Memory B cell (primary cell): ENCODE results near the gene CIZ1.
"Not testable (repeated sequence)": the region's sequence is repeated elsewhere in the genome, so short reads cannot be mapped to it uniquely, and the experiment has no call there.

Experiments used
- ATAC-seq: fragments of 150-1000 bp; cut with Tn5 transposase; 2 replicates; pipeline ENCODE4 v1.10.0; 2021; ENCODE audit warnings: low read depth, mild to moderate bottlenecking, moderate library complexity
- DNase-seq, 2 donors: peaks; one replicate each; pipeline ENCODE4 v3.0.0; 2022; ENCODE audit warnings: low spot score in 2 of 2
- H3K27ac Mint-ChIP-seq: one replicate; pipeline ENCODE4 v1.8.0; 2022; ENCODE audit warnings: mild to moderate bottlenecking, moderate library complexity, mixed read lengths
- H3K27me3 Mint-ChIP-seq: one replicate; pipeline ENCODE4 v1.8.0; 2022; ENCODE audit warnings: mixed read lengths
- H3K36me3 Mint-ChIP-seq: one replicate; pipeline ENCODE4 v1.8.0; 2022; ENCODE audit warnings: mild to moderate bottlenecking, mixed read lengths
- H3K4me1 Mint-ChIP-seq: one replicate; pipeline ENCODE4 v1.8.0; 2022; ENCODE audit warnings: mixed read lengths
- H3K4me3 Mint-ChIP-seq: one replicate; pipeline ENCODE4 v1.8.0; 2022; ENCODE audit warnings: mild to moderate bottlenecking, moderate library complexity, mixed read lengths
- H3K9me3 Mint-ChIP-seq: one replicate; pipeline ENCODE4 v1.8.0; 2022; ENCODE audit warnings: mixed read lengths

Gene CIZ1

GRCh38 chr9:128185979-128186965 is 5.1 kb downstream of the CIZ1 start:
- H3K27me3 Mint-ChIP-seq: no peaks in the 10 kb centered on the region
- ATAC-seq: no peak
- no peak overlapping the region for H3K4me3 Mint-ChIP-seq
- H3K9me3 Mint-ChIP-seq: no peaks in the 10 kb centered on the region
- peaks cover 21% of the 10 kb centered on the region for H3K36me3 Mint-ChIP-seq
- DNase-seq: no peak
- H3K4me1 Mint-ChIP-seq: peaks cover 17% of the 10 kb centered on the region
- H3K27ac Mint-ChIP-seq: no peak overlapping the region

- ATAC-seq: no peak
- H3K27me3 Mint-ChIP-seq: no peaks in the 10 kb centered on the region
- H3K27ac Mint-ChIP-seq: no peak overlapping the region
- no peak overlapping the region for H3K4me3 Mint-ChIP-seq
- no peaks in the 10 kb centered on the region for H3K9me3 Mint-ChIP-seq
- H3K4me1 Mint-ChIP-seq: peaks cover 7% of the 10 kb centered on the region
- no peak for DNase-seq
- peaks cover 29% of the 10 kb centered on the region for H3K36me3 Mint-ChIP-seq
These were observed 8.3 kb downstream of the CIZ1 start for GRCh38 chr9:128182893-128183588.

GRCh38 chr9:128181480-128181879 is 9.9 kb downstream of the CIZ1 start:
- H3K27ac Mint-ChIP-seq, ATAC-seq: not testable (repeated sequence)
- H3K36me3 Mint-ChIP-seq: peaks cover 27% of the 10 kb centered on the region

GRCh38 chr9:128180447-128180846 is 10.9 kb downstream of the CIZ1 start:
- H3K9me3 Mint-ChIP-seq: no peaks in the 10 kb centered on the region
- H3K27me3 Mint-ChIP-seq: no peaks in the 10 kb centered on the region
- no peak overlapping the region for H3K4me3 Mint-ChIP-seq
- ATAC-seq: no peak
- DNase-seq: no peak
- peaks cover 23% of the 10 kb centered on the region for H3K36me3 Mint-ChIP-seq
- H3K27ac Mint-ChIP-seq: no peak overlapping the region
- H3K4me1 Mint-ChIP-seq: no peaks in the 10 kb centered on the region

More at GRCh38 chr9:128181480-128181879, 9.9 kb downstream of the CIZ1 start:
- H3K9me3 Mint-ChIP-seq, H3K4me1 Mint-ChIP-seq, H3K4me3 Mint-ChIP-seq, H3K27me3 Mint-ChIP-seq, DNase-seq: not testable (repeated sequence)

GRCh38 chr9:128180001-128180400 is 11.4 kb downstream of the CIZ1 start:
- Mint-ChIP-seq H3K27ac (no peak overlapping the region), H3K4me1 (no peaks in the 10 kb centered on the region), H3K27me3 (no peaks in the 10 kb centered on the region), H3K4me3 (no peak overlapping the region), H3K9me3 (no peaks in the 10 kb centered on the region), H3K36me3 (peaks cover 23% of the 10 kb centered on the region)
- ATAC-seq (no peak), DNase-seq (no peak)

- Mint-ChIP-seq H3K9me3 (no peaks in the 10 kb centered on the region), H3K4me1 (no peaks in the 10 kb centered on the region), H3K27me3 (no peaks in the 10 kb centered on the region), H3K27ac (no peak overlapping the region), H3K36me3 (peaks cover 23% of the 10 kb centered on the region), H3K4me3 (no peak overlapping the region)
- no peak for DNase-seq
- no peak for ATAC-seq
These were observed 12.5 kb downstream of the CIZ1 start for GRCh38 chr9:128178806-128179431.

GRCh38 chr9:128175726-128176125 is 15.6 kb downstream of the CIZ1 start:
- no peaks in the 10 kb centered on the region for H3K4me1 Mint-ChIP-seq
- H3K4me3 Mint-ChIP-seq: no peak overlapping the region
- H3K9me3 Mint-ChIP-seq: no peaks in the 10 kb centered on the region
- peaks cover 14% of the 10 kb centered on the region for H3K36me3 Mint-ChIP-seq
- H3K27me3 Mint-ChIP-seq: no peaks in the 10 kb centered on the region
- no peak for DNase-seq
- H3K27ac Mint-ChIP-seq: no peak overlapping the region
- ATAC-seq: no peak

- H3K36me3 Mint-ChIP-seq: peaks cover 9% of the 10 kb centered on the region
- no peak overlapping the region for H3K27ac Mint-ChIP-seq
- no peaks in the 10 kb centered on the region for H3K27me3 Mint-ChIP-seq
- DNase-seq (no peak), ATAC-seq (no peak)
- H3K4me3 Mint-ChIP-seq: no peak overlapping the region
- no peaks in the 10 kb centered on the region for H3K9me3 Mint-ChIP-seq
- no peaks in the 10 kb centered on the region for H3K4me1 Mint-ChIP-seq
These were observed 16.2 kb downstream of the CIZ1 start for GRCh38 chr9:128175102-128175563.

GRCh38 chr9:128174062-128174461 is 17.3 kb downstream of the CIZ1 start:
- H3K36me3 Mint-ChIP-seq: peaks cover 10% of the 10 kb centered on the region

GRCh38 chr9:128169925-128170324 is 21.4 kb downstream of the CIZ1 start:
- Mint-ChIP-seq H3K36me3 (peaks cover 19% of the 10 kb centered on the region), H3K27me3 (no peaks in the 10 kb centered on the region)

More at GRCh38 chr9:128174062-128174461, 17.3 kb downstream of the CIZ1 start:
- ATAC-seq: no peak
- Mint-ChIP-seq H3K9me3 (no peaks in the 10 kb centered on the region), H3K27me3 (no peaks in the 10 kb centered on the region), H3K4me1 (no peaks in the 10 kb centered on the region), H3K4me3 (no peak overlapping the region), H3K27ac (no peak overlapping the region)
- DNase-seq: no peak

GRCh38 chr9:128169492-128169891 is 21.9 kb downstream of the CIZ1 start:
- no peak overlapping the region for H3K4me3 Mint-ChIP-seq
- H3K27me3 Mint-ChIP-seq: no peaks in the 10 kb centered on the region
- no peaks in the 10 kb centered on the region for H3K4me1 Mint-ChIP-seq
- no peak for DNase-seq
- no peak for ATAC-seq
- H3K9me3 Mint-ChIP-seq: no peaks in the 10 kb centered on the region
- no peak overlapping the region for H3K27ac Mint-ChIP-seq
- peaks cover 19% of the 10 kb centered on the region for H3K36me3 Mint-ChIP-seq

More at GRCh38 chr9:128169925-128170324, 21.4 kb downstream of the CIZ1 start:
- H3K4me1 Mint-ChIP-seq: no peaks in the 10 kb centered on the region
- H3K4me3 Mint-ChIP-seq: no peak overlapping the region
- ATAC-seq: no peak
- H3K9me3 Mint-ChIP-seq: no peaks in the 10 kb centered on the region
- no peak for DNase-seq
- peak overlapping the region; percentile 24 for H3K27ac Mint-ChIP-seq

- ATAC-seq (no peak), DNase-seq (no peak)
- Mint-ChIP-seq H3K27me3 (no peaks in the 10 kb centered on the region), H3K9me3 (no peaks in the 10 kb centered on the region), H3K36me3 (peaks cover 19% of the 10 kb centered on the region), H3K4me3 (no peak overlapping the region), H3K4me1 (no peaks in the 10 kb centered on the region), H3K27ac (no peak overlapping the region)
These were observed 22.6 kb downstream of the CIZ1 start for GRCh38 chr9:128168731-128169308.

- Mint-ChIP-seq H3K27me3 (no peaks in the 10 kb centered on the region), H3K4me3 (no peak overlapping the region), H3K36me3 (peaks cover 19% of the 10 kb centered on the region), H3K9me3 (no peaks in the 10 kb centered on the region), H3K27ac (no peak overlapping the region), H3K4me1 (no peaks in the 10 kb centered on the region)
- ATAC-seq (no peak), DNase-seq (no peak)
These were observed 24.2 kb downstream of the CIZ1 start for GRCh38 chr9:128167209-128167608.
